ENCODE data around the gene MAN2C1. TPM values are rescaled to one million over a fixed set of nuclear protein-coding genes. Genes with fewer than 3 reads are reported as not detected.
A peak's percentile ranks its signal among the peaks of the same experiment; 100 is the strongest.
"Not testable (repeated sequence)": the region's sequence is repeated elsewhere in the genome, so short reads cannot be mapped to it uniquely, and the experiment has no call there.

Gene MAN2C1
- total and polyA plus RNA-seq, 11 donors: 61.3 to 150 (median 111) TPM

DNA sequence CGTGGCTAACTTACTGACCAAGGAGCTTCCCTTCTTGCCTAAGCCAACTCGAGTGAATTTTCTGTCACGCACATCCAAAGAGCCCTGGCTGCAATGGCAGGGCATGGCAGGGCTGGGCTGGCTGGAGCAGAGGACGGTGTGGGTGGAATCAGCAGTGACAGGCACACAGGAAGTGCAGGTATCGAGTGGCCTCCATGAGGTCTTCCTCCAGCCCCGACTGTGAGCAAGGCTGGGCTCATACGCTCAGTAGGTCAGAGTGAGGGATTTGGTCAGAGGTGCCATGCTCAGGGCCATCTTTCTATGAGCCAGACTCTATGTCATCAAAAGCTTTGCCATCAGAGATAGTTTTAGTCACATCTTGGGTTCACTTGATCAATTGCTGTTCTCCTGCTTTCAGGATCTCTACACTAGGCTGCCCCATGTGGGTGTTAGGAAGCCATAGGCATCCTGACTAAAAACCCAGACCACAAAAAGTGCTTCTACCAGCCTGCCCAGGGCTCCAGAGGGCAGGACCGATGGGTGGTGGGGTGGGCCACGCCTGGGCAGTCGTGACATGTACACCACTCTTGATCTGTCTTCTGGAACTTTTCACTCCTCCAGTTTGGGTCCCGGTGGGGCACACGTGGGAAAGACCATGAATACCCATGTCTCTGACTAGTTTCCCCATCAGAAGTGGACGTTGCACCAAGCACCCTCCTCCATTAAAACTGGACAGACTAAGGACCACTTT, 55.1 kb downstream of the MAN2C1 start:
- Histone ChIP-seq H3K36me3 (no peaks in the 10 kb centered on the region), H3K9me3 (no peaks in the 10 kb centered on the region), H3K27ac (no peak overlapping the region), H3K4me3 (no peak overlapping the region), H3K4me1 (no peaks in the 10 kb centered on the region), H3K27me3 (peaks cover 0 to 10% (median under 1%) of the 10 kb centered on the region in 9 donors)
- WGBS, 4 donors: 83 to 87% (median 84%) methylated on average over 8 to 13 of the region's 13 CpGs
- TF ChIP-seq POLR2A (IDR thresholded peaks at IDR 0.05): no peak
- TF ChIP-seq, protein P1, sequence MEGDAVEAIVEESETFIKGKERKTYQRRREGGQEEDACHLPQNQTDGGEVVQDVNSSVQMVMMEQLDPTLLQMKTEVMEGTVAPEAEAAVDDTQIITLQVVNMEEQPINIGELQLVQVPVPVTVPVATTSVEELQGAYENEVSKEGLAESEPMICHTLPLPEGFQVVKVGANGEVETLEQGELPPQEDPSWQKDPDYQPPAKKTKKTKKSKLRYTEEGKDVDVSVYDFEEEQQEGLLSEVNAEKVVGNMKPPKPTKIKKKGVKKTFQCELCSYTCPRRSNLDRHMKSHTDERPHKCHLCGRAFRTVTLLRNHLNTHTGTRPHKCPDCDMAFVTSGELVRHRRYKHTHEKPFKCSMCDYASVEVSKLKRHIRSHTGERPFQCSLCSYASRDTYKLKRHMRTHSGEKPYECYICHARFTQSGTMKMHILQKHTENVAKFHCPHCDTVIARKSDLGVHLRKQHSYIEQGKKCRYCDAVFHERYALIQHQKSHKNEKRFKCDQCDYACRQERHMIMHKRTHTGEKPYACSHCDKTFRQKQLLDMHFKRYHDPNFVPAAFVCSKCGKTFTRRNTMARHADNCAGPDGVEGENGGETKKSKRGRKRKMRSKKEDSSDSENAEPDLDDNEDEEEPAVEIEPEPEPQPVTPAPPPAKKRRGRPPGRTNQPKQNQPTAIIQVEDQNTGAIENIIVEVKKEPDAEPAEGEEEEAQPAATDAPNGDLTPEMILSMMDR (IDR thresholded peaks at IDR 0.05): no peak
- ATAC-seq: no peak
- DNase-seq: no peak
- intact Hi-C loops (cut with DNase I): loop anchor here in 3 of 10 donors (10.0 kb wide), 2 partner anchors 78 to 298 kb away; no protein-coding TSS in a partner anchor

DNA sequence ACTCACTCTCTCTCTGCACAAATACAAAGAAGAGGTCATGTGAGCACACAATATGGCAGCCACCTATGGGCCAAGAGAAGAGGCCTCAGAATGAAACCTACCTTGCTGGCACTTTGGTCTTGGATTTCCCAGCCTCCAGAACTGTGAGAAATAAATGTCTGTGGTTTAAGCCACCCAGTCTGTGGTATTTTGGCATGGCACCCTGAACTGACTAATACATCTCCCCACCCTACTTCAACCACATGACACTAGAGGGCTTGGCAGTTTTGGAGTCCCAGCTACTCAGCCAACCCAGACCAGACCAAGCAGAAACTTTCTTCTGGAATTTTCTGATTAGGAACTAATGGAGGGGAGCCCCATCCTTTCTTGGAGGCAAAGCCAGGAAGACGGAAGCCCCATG, 55.9 kb downstream of the MAN2C1 start:
- peaks cover 0 to 16% (median 4%) of the 10 kb centered on the region in 9 donors for H3K27me3 ChIP-seq
- H3K4me1 ChIP-seq, H3K27ac ChIP-seq, H3K36me3 ChIP-seq, DNase-seq, H3K4me3 ChIP-seq, ATAC-seq, H3K9me3 ChIP-seq: not testable (repeated sequence)
- 92 to 100% (median 95%) methylated on average over 1 of the region's 1 CpG for WGBS, 4 donors
- intact Hi-C loops (cut with DNase I): loop anchor here in 3 of 10 donors (10.0 kb wide), 2 partner anchors 78 to 298 kb away; no protein-coding TSS in a partner anchor

DNA sequence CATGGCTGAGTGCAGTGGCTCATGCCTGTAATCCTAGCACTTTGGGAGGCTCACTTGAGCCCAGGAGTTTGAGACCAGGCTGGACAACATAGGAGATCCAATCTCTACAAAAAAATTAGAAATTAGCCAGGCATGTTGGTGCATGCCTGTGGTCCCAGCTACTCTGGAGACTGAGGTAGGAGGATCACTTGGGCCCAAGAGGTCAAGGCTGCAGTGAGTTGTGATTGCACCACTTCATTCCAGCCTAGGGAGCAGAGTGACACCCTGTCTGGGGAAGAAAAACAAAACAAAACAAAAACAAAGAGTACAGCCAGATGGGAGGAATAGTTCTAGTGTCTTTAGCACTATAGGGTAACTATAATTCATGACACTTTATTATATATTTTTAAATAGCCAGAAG, 58.7 kb downstream of the MAN2C1 start:
- no peak overlapping the region for H3K4me3 ChIP-seq
- no peak for TF ChIP-seq POLR2A (IDR thresholded peaks at IDR 0.05)
- TF ChIP-seq, protein P1 (IDR thresholded peaks at IDR 0.05): no peak
- no peaks in the 10 kb centered on the region for H3K4me1 ChIP-seq
- intact Hi-C loops (cut with DNase I): loop anchor here in 8 of 10 donors (10.0 kb wide), 5 partner anchors 75 to 1245 kb away; partner anchors contain the start of gene PPCDC (in 4 of the 8)
- no peak for ATAC-seq
- H3K27ac ChIP-seq: no peak overlapping the region
- no peaks in the 10 kb centered on the region for H3K36me3 ChIP-seq
- H3K9me3 ChIP-seq: no peaks in the 10 kb centered on the region
- DNase-seq: no peak
- H3K27me3 ChIP-seq: peaks cover 0 to 36% (median 8%) of the 10 kb centered on the region in 9 donors

DNA sequence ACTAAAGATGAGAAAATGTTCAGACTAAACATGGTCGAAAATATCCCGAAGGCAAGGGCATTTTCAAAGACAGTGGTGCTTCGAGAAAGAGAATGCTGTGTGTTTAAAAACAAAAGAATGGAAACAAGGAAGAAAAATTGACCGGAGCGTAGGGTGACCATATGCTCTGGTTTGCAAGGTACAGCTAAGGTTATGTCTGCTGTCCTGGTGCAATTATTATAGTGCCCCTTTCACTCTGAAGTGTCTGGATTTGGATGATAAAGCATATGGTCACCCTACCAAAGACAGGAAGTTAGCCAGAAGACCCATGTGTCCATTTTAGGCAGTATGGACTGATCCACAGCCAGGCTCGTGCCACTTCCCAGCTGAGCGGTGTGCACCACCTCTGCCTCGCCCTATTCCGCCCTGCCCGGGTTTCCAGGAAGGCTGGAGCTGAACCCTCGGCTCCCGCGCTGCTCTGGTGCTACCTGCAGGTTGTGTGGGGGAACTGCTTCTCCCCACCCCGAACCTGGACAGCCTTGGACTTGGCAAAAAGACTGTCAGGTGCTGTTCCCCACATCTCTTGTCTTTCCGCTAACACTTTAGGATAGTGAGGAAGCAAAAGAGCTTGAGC, 60.5 kb downstream of the MAN2C1 start:
- intact Hi-C loops (cut with DNase I): loop anchor here in 7 of 10 donors (10.0 kb wide), 3 partner anchors 273 to 1243 kb away; partner anchors contain the start of gene PPCDC (in 4 of the 7)
- Histone ChIP-seq H3K36me3 (no peaks in the 10 kb centered on the region), H3K27me3 (peaks cover 0 to 45% (median 11%) of the 10 kb centered on the region in 9 donors), H3K9me3 (no peaks in the 10 kb centered on the region), H3K27ac (no peak overlapping the region), H3K4me1 (no peaks in the 10 kb centered on the region), H3K4me3 (no peak overlapping the region)
- peak in 1 of 5 donors; percentile 36 for DNase-seq
- 33 to 42% (median 34%) methylated on average over 13 to 15 of the region's 15 CpGs for WGBS, 4 donors
- TF ChIP-seq, protein P1 (IDR thresholded peaks at IDR 0.05): peak in 7 of 12 donors; percentile 9 to 33 (median 10)
- no peak for TF ChIP-seq POLR2A (IDR thresholded peaks at IDR 0.05)
- ATAC-seq: peak; percentile 20 to 69 (median 56)

Data from heart left ventricle (tissue), 16 donors.